Natural killer cell (primary cell): ENCODE results near the gene EPHA6. TPM values are rescaled to one million over a fixed set of nuclear protein-coding genes. Genes with fewer than 3 reads are reported as not detected.

Experiments
- ATAC-seq, 3 donors: fragments of 150-1000 bp in 2 of 3; fragments of 200-7000 bp in 1 of 3; cut with Tn5 transposase; 1 replicate in 1 of 3; 2 replicates in 2 of 3; pipeline ENCODE4 v1.10.0; 2021; ENCODE audit warnings: mild to moderate bottlenecking in 2 of 3, moderate library complexity in 2 of 3
- DNase-seq, 2 donors: peaks; one replicate each; pipeline versions ENCODE4 v3.0.0 to v3.0.0-alpha.2; 2013 to 2021; ENCODE audit warnings: mixed read lengths in 1 of 2
- H3K27ac ChIP-seq: one replicate; pipeline ENCODE4 v1.5.1; 2013; ENCODE audit warnings: mild to moderate bottlenecking, low read length
- H3K27me3 ChIP-seq: one replicate; pipeline ENCODE4 v1.6.1; 2013; ENCODE audit warnings: low read length; ENCODE audit not compliant: control insufficient read depth, insufficient read depth
- H3K36me3 ChIP-seq: one replicate; pipeline ENCODE4 v1.6.1; 2013; ENCODE audit warnings: low read length; ENCODE audit not compliant: control insufficient read depth, insufficient read depth
- H3K4me1 ChIP-seq: one replicate; pipeline ENCODE4 v1.6.1; 2013; ENCODE audit warnings: low read length; ENCODE audit not compliant: control insufficient read depth, insufficient read depth
- H3K4me3 ChIP-seq: one replicate; pipeline ENCODE4 v1.5.1; 2013; ENCODE audit warnings: low read length
- H3K9me3 ChIP-seq: one replicate; pipeline ENCODE4 v1.6.1; 2013; ENCODE audit warnings: low read length; ENCODE audit not compliant: control insufficient read depth, insufficient read depth
- H3K27ac Mint-ChIP-seq, 2 donors: one replicate each; pipeline ENCODE4 v1.8.0; 2022; ENCODE audit warnings: mild to moderate bottlenecking in 2 of 2, mixed read lengths in 2 of 2, moderate library complexity in 1 of 2
- H3K27me3 Mint-ChIP-seq, 2 donors: one replicate each; pipeline ENCODE4 v1.8.0; 2022; ENCODE audit warnings: low read depth in 2 of 2, mixed read lengths in 2 of 2
- H3K36me3 Mint-ChIP-seq: one replicate; pipeline ENCODE4 v1.8.0; 2022; ENCODE audit warnings: mixed read lengths
- H3K4me1 Mint-ChIP-seq, 2 donors: one replicate each; pipeline ENCODE4 v1.8.0; 2022; ENCODE audit warnings: mixed read lengths in 2 of 2
- H3K4me3 Mint-ChIP-seq: one replicate; pipeline ENCODE4 v1.8.0; 2022; ENCODE audit warnings: mild to moderate bottlenecking, moderate library complexity, mixed read lengths
- H3K9me3 Mint-ChIP-seq, 2 donors: one replicate each; pipeline ENCODE4 v1.8.0; 2022; ENCODE audit warnings: mixed read lengths in 2 of 2
- WGBS: methylation state at CpG from one replicate; pipeline ENCODE4 v1.1.7; 2013; ENCODE audit warnings: missing lambda C conversion rate; ENCODE audit not compliant: insufficient coverage; 5-methylcytosine and 5-hydroxymethylcytosine counted together
- intact Hi-C: fragments of 100-400 bp; cut with micrococcal nuclease; formaldehyde crosslinking; loops from one replicate; pipeline ENCODE4 v1.14.2; 2022
- total RNA-seq, 4 donors: library from RNA; stranded (reverse); fragments of 120-200 nt in 1 of 4; gene quantifications; one replicate each; pipeline versions ENCODE4 v1.2.3 to v1.2.4, GENCODE V29; 2013 to 2022
- TF ChIP-seq, protein P1 (sequence below): fragments of 200-600 bp; IDR thresholded peaks from one replicate; pipeline ENCODE4 v1.8.0; 2022; ENCODE audit warnings: antibody characterized with exemption

The EPHA6 gene
- total RNA-seq, 3 donors from 2014 or later (not counting 1 experiment from before 2014, with no cell fraction given), result not detected

- intact Hi-C loops, result no loop called here
- DNase-seq (no peak), ATAC-seq (no peak)
- TF ChIP-seq, protein P1, sequence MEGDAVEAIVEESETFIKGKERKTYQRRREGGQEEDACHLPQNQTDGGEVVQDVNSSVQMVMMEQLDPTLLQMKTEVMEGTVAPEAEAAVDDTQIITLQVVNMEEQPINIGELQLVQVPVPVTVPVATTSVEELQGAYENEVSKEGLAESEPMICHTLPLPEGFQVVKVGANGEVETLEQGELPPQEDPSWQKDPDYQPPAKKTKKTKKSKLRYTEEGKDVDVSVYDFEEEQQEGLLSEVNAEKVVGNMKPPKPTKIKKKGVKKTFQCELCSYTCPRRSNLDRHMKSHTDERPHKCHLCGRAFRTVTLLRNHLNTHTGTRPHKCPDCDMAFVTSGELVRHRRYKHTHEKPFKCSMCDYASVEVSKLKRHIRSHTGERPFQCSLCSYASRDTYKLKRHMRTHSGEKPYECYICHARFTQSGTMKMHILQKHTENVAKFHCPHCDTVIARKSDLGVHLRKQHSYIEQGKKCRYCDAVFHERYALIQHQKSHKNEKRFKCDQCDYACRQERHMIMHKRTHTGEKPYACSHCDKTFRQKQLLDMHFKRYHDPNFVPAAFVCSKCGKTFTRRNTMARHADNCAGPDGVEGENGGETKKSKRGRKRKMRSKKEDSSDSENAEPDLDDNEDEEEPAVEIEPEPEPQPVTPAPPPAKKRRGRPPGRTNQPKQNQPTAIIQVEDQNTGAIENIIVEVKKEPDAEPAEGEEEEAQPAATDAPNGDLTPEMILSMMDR, result no peak
- H3K4me3 ChIP-seq, result no peak overlapping the region
- WGBS, result 14% methylated on average over 43 of the region's 50 CpGs
- no peaks in the 10 kb centered on the region for H3K36me3 ChIP-seq
- H3K4me1 ChIP-seq, result peaks cover 7% of the 10 kb centered on the region
- Mint-ChIP-seq H3K27ac (no peak overlapping the region), H3K4me1 (peaks cover 0 to 5% of the 10 kb centered on the region in 2 donors), H3K9me3 (peaks cover 4 to 11% of the 10 kb centered on the region in 2 donors), H3K27me3 (peaks cover 16 to 24% of the 10 kb centered on the region in 2 donors), H3K4me3 (no peak overlapping the region), H3K36me3 (no peaks in the 10 kb centered on the region)
- H3K27me3 ChIP-seq, result peaks cover 12% of the 10 kb centered on the region
- H3K9me3 ChIP-seq, result no peaks in the 10 kb centered on the region
- H3K27ac ChIP-seq, result no peak overlapping the region
Measured at GRCh38 chr3:96814651-96815567, 515 bp downstream of the EPHA6 start.

GRCh38 chr3:96831175-96831574 lies 16.8 kb downstream of the EPHA6 start:
- H3K27ac ChIP-seq, result no peak overlapping the region
- Mint-ChIP-seq H3K36me3 (no peaks in the 10 kb centered on the region), H3K9me3 (peaks cover 4 to 11% of the 10 kb centered on the region in 2 donors), H3K4me1 (no peaks in the 10 kb centered on the region), H3K4me3 (no peak overlapping the region), H3K27ac (no peak overlapping the region), H3K27me3 (no peaks in the 10 kb centered on the region)
- no peaks in the 10 kb centered on the region for H3K36me3 ChIP-seq
- 85% methylated on average over 2 of the region's 2 CpGs for WGBS
- H3K27me3 ChIP-seq, result no peaks in the 10 kb centered on the region
- H3K9me3 ChIP-seq, result no peaks in the 10 kb centered on the region
- intact Hi-C loops, result no loop called here
- TF ChIP-seq, protein P1, result no peak
- ATAC-seq (no peak), DNase-seq (no peak)
- H3K4me1 ChIP-seq, result no peaks in the 10 kb centered on the region
- H3K4me3 ChIP-seq, result no peak overlapping the region

DNA sequence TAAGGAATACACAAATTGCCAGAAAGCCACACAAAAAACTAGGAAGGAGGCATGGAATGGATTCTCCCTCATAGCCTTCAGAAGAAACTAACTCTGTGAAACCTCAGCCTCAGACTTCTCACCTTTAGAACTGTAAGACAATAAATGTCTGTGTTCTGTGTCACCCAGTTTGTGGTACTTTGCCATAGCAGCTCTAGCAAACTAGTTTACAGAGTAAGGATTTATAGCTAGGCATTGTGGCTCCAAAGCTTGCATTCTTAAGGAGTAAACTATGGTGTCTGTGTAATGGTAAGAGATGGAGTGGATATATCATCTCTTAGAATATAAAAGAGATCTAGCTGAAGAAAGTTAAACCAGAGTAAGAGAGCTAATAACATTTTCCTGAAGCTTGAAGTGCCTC lies 18.9 kb downstream of the EPHA6 start:
- peaks cover 2% of the 10 kb centered on the region for H3K9me3 ChIP-seq
- Mint-ChIP-seq H3K27ac (no peak overlapping the region), H3K27me3 (no peaks in the 10 kb centered on the region), H3K36me3 (no peaks in the 10 kb centered on the region), H3K4me3 (no peak overlapping the region), H3K9me3 (peaks cover 8 to 13% of the 10 kb centered on the region in 2 donors), H3K4me1 (no peaks in the 10 kb centered on the region)
- TF ChIP-seq, protein P1, result no peak
- no peak overlapping the region for H3K27ac ChIP-seq
- no peaks in the 10 kb centered on the region for H3K36me3 ChIP-seq
- H3K27me3 ChIP-seq, result no peaks in the 10 kb centered on the region
- ATAC-seq (no peak), DNase-seq (no peak)
- H3K4me3 ChIP-seq, result no peak overlapping the region
- no peaks in the 10 kb centered on the region for H3K4me1 ChIP-seq
- intact Hi-C loops, result no loop called here
